ENCODE data around the gene SAMD1. TPM values are rescaled to one million over a fixed set of nuclear protein-coding genes. Genes with fewer than 3 reads are reported as not detected.
A peak's percentile ranks its signal among the peaks of the same experiment; 100 is the strongest.

SAMD1 gene
- total and polyA plus RNA-seq, 9 of the 15 experiments (the other 6 are each of a cell fraction or from before 2014, with no cell fraction given): 2.9 to 96.0 (median 43.5) TPM

DNA sequence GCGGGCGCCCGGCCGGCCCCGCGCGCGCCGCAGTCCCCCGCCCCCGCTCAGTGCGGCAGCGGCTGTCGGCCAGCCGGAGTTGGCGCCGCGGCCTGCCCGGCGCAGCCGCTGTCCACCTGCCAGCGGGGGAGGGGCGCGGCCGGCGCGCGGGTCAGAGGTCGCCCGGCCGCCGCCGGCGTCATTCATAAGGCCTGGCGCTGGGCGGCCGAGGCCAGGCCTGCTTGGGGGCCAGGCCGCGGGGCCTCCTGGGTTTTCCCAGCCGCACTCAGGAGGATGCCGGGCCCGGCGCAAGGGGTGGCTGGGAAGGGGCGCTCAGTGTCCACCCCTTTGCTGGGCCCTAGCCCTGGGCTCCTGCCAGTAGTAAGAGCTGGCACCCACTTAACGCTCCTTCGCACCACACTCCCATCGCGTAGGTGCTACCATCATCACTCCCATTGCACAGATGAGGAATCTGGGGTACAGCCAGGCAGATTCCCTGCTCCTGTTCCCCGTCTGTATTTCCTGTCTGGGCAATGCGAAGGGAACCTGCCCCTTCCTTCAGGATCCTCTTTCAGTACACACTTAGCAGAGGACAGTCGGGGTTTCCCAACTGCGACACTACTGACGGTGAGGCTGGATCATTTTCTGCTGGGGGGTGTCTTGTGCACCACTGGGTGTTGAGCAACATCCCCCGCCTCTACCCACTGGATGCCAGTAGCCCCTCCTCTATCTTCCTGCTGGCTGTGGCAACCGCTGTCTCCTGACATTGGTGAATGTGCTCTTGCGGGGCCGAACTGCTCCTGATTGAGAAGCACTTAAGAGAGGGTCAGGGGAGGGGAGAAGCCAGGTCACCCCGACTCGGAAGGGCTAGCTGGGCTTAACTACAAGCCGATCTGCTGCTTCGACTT lies 27.9 kb upstream of the SAMD1 start (continued):
- TF ChIP-seq, protein P1, sequence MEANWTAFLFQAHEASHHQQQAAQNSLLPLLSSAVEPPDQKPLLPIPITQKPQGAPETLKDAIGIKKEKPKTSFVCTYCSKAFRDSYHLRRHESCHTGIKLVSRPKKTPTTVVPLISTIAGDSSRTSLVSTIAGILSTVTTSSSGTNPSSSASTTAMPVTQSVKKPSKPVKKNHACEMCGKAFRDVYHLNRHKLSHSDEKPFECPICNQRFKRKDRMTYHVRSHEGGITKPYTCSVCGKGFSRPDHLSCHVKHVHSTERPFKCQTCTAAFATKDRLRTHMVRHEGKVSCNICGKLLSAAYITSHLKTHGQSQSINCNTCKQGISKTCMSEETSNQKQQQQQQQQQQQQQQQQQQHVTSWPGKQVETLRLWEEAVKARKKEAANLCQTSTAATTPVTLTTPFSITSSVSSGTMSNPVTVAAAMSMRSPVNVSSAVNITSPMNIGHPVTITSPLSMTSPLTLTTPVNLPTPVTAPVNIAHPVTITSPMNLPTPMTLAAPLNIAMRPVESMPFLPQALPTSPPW (CRISPR knock-in tag; IDR thresholded peaks at IDR 0.05): peak; percentile 84
- TF ChIP-seq PHB2 (IDR thresholded peaks at IDR 0.05; ENCODE audit: low read depth) (no peak), MCM3 (IDR thresholded peaks at IDR 0.05) (no peak), FOXA3 (CRISPR knock-in tag; conservative IDR thresholded peaks at IDR 0.05 in 1 of 2, IDR thresholded peaks at IDR 0.05 in 1 of 2) (no peak), EP300 (IDR thresholded peaks at IDR 0.05; ENCODE audit: low read length) (peak; percentile 9; the same call in 1 of the 2 replicates), ESRRB (CRISPR knock-in tag; IDR thresholded peaks at IDR 0.05; ENCODE audit: borderline replicate concordance) (no peak), CHD4 (IDR thresholded peaks at IDR 0.05; ENCODE audit: insufficient read depth, insufficient replicate concordance, low read depth, low read length, poor library complexity, severe bottlenecking) (no peak), ZC3H4 (CRISPR knock-in tag; IDR thresholded peaks at IDR 0.05; ENCODE audit: borderline replicate concordance) (no peak; the same call in 1 of the 2 replicates), ZFP36 (IDR thresholded peaks at IDR 0.05; ENCODE audit: low read depth, low read length, partially characterized antibody) (no peak), MED1 (CRISPR knock-in tag; IDR thresholded peaks at IDR 0.05; ENCODE audit: borderline replicate concordance) (no peak), GABPB2 (CRISPR knock-in tag; conservative IDR thresholded peaks at IDR 0.05) (no peak), RB1 (IDR thresholded peaks at IDR 0.05; ENCODE audit: low read depth) (peak; percentile 76), SMAD3 (CRISPR knock-in tag; conservative IDR thresholded peaks at IDR 0.05) (no peak), ZNF212 (CRISPR knock-in tag; IDR thresholded peaks at IDR 0.05) (no peak), SMARCA4 (IDR thresholded peaks at IDR 0.05) (no peak)
- TF ChIP-seq, protein P2, sequence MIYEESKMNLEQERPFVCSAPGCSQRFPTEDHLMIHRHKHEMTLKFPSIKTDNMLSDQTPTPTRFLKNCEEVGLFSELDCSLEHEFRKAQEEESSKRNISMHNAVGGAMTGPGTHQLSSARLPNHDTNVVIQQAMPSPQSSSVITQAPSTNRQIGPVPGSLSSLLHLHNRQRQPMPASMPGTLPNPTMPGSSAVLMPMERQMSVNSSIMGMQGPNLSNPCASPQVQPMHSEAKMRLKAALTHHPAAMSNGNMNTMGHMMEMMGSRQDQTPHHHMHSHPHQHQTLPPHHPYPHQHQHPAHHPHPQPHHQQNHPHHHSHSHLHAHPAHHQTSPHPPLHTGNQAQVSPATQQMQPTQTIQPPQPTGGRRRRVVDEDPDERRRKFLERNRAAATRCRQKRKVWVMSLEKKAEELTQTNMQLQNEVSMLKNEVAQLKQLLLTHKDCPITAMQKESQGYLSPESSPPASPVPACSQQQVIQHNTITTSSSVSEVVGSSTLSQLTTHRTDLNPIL (CRISPR knock-in tag; IDR thresholded peaks at IDR 0.05): no peak
- TF ChIP-seq, protein P3, sequence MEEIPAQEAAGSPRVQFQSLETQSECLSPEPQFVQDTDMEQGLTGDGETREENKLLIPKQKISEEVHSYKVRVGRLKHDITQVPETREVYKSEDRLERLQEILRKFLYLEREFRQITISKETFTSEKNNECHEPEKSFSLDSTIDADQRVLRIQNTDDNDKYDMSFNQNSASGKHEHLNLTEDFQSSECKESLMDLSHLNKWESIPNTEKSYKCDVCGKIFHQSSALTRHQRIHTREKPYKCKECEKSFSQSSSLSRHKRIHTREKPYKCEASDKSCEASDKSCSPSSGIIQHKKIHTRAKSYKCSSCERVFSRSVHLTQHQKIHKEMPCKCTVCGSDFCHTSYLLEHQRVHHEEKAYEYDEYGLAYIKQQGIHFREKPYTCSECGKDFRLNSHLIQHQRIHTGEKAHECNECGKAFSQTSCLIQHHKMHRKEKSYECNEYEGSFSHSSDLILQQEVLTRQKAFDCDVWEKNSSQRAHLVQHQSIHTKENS (CRISPR knock-in tag; IDR thresholded peaks at IDR 0.05): no peak
- TF ChIP-seq, protein P4, sequence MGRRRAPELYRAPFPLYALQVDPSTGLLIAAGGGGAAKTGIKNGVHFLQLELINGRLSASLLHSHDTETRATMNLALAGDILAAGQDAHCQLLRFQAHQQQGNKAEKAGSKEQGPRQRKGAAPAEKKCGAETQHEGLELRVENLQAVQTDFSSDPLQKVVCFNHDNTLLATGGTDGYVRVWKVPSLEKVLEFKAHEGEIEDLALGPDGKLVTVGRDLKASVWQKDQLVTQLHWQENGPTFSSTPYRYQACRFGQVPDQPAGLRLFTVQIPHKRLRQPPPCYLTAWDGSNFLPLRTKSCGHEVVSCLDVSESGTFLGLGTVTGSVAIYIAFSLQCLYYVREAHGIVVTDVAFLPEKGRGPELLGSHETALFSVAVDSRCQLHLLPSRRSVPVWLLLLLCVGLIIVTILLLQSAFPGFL (CRISPR knock-in tag; IDR thresholded peaks at IDR 0.05): no peak
- TF ChIP-seq, protein P5, sequence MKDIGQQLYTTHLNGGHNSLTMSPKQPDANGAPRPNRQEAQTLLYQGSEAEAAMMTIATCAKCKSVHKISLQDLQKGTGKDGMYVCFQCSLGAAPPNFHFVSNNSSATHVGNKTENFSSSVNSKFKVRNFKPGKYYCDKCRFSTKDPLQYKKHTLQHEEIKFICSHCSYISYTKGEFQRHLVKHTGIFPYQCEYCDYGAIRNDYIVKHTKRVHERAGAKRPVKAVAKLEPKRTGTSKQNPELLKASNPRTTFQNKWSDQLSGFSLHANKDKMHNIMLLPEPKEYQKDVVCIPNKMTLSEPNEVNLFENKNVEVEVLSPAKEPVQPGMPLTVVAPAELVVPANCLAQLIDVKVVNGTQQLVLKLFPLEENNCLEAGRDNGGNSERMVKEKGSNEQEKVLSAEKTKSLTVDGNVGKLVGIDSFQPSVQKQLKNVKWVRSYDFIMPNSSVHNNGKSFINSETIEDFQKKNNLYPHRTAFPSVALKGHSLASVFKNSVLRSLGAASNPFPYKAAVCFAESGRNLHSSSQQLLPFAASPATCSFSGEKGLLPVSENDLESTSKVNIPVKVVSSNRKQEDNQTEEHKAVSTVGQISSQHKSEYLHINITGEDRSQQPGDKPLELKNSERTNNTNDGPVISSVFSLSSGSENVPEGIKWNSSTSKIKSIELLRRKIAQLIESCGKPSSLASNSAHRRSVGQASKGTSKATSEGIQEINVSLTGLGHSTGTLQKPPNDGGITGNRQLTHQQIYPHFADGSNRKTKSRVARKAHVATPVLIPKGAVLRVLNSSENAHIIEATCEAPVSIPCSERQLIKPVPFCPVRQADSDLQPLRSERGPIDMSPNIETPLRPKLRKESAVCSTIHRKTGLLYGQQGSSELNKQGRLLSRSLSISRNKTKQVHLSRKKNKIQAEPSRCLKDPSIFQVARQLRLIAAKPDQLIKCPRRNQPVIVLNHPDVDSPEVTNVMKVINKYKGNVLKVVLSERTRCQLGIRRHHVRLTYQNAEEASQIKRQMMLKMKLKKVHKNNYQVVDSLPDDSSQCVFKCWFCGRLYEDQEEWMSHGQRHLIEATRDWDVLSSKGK (CRISPR knock-in tag; IDR thresholded peaks at IDR 0.05): no peak
